ENCODE results near the gene ADRB1.

Gene ADRB1

DNA sequence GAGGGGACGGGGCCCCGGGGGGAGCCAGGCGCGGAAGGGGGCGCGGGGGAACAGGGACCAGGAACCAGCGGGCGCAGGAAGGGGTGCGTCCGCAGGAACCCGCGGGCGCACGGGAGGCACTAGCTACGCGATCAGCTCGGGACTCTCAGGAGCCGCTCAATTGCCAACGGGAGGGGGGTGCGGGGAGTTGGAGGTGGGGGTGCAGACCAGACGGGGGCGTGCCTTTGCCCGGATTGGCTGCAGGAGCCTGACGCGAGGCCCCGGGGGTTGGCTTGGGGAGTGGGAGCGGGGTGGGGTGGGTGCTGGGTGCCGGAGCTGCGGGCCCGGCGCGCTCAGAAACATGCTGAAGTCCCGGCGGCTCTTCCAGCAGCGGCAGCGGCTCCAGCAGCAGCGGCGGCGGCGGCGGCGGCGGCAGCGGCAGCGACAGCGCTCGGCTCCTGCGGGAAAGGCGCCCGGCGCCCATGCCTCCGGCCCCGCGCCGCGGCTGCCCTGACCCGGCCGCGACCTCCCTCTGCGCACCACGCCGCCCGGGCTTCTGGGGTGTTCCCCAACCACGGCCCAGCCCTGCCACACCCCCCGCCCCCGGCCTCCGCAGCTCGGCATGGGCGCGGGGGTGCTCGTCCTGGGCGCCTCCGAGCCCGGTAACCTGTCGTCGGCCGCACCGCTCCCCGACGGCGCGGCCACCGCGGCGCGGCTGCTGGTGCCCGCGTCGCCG lies at the start of gene ADRB1:
TSS of gene ADRB1 (plus strand) at position 335 of the 715 bp plus-strand sequence. CDS start at position 602, 267 bp downstream.
- DNase-seq: peak; percentile 9

DNA sequence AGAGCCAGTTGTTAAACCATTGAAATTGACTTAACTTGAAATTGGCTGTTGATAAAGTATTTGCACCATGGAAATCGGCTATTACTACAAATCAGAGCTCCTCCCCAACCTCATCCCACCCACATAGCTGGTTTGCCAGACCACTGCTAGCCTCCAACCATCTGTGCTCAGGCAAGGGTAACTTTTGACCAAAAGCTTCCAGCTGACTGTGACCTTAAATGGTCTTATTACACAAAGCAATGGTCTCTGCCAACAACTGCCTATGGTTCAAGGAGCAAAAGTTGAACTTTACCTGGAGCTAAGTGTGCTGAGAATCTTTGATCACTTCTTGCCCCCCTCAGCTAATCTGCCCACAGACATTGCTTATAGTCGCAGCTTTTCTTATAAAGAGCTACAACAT lies 48.5 kb upstream of the ADRB1 start:
- no peak for DNase-seq

DNA sequence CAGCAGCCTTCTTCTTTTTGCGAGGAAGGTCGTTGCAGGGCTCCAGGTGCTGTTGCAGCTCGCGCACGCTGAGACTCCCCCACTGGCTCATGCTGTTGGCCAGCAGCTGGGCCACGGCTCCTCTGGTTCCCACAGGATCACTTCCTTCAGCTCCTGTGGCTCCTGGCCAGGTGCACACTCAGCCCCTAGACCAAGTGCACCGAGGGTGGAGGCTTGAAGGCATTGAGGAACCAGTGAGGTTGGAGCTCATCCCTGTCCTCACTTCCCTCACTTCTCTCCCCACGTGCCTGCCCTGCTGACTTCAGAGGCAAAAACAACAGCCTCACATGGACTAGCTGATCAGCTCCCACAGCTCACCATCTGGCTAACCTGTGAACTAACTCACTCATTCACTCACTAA lies 46.2 kb upstream of the ADRB1 start:
- no peak for DNase-seq

DNA sequence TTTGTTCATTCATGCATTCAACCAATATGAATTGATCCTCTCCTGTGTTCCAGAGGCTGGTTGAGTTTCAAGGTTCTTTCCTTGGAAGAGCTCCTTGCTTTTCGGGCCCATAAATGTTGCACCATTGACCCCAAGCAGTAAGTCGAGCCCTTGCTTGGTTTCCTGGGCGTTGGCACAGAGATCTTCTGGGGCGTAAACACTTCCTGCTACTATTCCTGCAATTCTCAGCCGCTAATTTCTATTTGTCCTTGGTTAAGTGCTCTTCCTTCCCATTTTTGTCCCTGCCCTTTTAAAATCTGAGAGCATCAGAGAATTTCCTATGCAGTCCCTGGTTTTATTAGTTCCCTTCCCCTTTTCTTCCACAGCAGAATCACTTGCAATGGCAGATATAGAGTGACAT lies 44.1 kb upstream of the ADRB1 start:
- no peak for DNase-seq

DNA sequence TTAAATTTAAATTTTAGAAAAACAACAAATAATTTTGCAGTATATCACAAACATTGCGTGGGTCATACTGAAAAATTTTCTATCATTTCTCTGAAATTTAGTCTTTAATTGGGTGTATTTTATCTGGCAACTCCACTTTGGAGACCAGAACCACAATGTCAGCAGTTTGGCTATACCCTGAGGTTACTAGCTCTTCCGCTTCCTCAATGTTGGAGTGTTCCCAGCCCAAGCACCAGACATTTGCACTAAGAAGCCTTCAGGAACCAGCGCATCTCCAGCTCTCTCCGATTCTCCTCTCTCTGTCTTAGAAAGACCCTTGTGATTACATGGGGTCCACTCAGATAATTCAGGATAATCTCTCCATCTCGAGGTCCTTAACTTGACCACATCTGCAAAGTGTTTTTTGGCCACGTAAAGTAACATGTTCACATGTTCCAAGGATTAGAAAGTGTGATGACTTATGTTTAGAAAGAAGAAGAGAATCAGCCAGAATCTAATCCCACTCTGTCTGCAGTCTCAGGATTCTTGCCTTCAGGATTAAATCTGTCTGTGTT lies 43.1 kb upstream of the ADRB1 start:
- DNase-seq: no peak

DNA sequence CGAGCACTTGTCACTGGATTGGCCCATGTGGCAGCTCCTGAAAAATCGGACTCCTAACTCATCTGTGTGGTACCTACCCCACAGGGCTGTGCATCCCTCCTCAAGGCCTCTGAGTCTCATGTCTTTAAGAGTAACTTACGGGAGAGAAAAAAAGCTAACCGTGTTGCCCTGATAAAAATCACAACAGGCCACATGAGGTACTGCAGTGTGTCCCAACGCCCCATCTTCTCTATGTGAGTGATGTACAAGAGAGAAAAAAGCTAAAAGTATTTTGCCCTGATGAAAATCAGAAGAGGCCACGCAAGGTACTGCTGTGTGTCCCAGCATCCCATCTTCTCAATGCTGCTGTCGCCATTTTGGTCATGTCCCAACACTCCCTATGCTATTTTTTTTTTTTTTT lies 41.2 kb upstream of the ADRB1 start:
- no peak for DNase-seq

DNA sequence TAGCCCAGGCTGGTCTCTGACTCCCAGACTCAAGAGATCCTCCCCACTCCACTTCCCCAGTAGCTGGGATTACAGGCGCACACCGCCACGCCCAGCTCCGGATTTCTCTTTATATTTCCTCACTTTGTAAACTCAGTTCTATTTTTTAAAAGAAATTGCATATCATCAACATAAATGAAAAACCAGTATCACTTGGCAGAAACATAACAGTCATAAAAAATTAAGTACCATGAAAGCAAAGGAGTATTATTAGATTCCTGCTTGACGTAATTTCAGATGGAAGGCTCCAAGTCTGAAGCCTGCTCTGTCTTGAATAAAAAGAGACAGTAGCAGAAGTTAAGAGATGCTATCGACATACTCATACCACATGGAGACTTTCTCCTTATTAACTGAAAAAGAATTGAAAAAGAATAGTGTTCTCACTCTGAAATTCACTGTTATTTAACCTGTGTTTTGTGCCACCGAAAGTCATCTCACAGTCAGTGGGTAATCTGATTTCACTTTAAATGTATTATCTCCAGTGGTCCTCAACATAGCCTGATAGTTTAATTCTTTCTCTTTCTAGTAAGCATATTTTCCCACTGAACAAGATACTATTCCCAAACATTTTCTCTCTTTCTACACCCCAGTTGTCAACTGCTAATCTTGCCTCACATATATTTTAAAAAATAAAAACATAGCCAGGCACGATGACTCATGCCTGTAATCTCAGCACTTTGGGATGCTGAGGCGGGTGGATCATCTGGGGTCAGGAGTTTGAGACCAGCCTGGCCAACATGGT lies 40.3 kb upstream of the ADRB1 start:
- DNase-seq: no peak

DNA sequence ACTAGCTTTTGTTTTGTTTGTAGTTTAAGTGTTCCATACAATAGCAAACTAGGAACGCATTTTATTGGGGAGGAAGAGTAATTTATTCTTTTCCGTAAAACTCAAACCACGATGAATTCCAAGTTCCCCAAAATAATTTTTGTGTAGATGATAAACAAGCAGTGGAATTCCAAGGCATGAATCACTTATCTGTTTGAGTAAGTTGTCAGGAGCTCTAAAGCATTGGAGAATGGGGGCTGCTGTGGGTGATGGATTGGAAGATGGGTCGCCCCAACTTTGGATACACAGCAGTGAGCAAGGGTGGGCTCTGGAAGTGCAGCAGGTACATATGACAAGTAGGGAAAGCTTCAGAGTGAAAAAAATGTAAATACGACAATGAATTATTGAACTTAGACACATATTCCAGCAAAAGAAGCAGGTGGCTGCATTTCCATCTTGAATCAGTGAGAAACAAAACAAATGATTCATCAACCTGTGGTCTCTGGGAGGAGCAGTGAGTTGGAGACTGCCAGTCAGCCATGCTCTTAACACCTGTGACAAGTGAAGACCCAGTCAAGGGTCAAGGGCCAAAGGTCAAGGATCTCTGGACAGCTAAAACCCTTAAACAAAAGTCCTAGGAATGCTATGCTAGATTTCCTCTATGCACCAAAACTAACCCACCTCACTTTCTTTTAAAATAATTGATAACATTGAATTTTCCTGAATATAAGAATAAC lies 34.2 kb upstream of the ADRB1 start:
- DNase-seq: no peak

DNA sequence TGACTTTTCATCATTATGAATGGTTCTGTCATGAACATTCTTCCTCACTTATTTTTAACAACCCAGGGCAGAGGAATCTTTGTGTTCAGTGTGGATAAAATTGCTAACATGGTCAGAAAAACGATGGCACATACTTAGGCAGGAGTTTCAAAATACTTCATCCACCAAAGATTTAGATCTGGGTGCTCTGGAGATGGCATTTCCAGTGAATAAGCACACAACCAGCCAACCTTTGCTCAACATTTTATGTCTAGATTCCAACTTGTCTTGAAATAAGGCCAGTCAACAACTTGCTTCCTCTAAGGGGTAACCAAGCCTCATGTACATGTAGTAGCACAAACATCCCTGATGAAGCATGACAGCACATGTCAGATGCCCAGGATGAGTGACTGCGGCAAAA lies 33.4 kb upstream of the ADRB1 start:
- no peak for DNase-seq

DNA sequence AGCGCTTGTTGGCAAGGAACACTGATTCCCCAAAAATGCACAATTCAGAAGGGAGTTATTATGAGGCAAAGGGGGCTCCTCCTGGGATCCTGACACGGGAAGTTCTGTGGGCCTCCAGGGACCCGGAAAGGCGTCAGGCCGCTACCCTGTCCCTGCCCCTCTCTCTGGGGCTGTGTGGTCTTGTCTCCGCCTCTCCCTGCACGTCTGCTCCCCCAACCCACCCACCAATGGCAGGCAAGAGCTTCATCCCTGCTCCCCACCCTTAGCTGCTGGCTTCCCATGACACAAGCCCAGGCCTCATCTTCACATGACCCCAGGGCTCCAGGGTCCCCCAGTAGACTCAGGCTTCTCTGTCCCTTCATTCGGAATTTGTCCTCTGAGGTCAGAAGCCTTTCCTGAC lies 31.0 kb upstream of the ADRB1 start:
- DNase-seq: no peak

DNA sequence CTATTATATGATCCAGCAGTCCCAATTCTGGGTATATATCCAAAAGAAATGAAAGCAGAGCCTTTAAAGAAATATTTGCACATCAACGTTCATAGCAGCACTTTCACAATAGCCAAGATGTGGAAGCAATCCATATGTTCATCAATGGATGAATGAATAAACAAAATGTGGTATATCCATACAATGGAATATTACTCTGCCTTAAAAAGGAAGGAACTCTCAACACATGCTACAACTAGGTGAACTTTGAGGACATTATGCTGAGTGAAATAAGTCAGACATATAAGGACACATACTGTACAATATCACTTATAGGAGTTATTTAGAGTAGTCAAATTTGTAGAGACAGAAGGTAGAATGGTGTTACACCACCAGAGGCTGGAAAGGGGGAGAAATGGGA lies 28.0 kb upstream of the ADRB1 start:
- DNase-seq: no peak

DNA sequence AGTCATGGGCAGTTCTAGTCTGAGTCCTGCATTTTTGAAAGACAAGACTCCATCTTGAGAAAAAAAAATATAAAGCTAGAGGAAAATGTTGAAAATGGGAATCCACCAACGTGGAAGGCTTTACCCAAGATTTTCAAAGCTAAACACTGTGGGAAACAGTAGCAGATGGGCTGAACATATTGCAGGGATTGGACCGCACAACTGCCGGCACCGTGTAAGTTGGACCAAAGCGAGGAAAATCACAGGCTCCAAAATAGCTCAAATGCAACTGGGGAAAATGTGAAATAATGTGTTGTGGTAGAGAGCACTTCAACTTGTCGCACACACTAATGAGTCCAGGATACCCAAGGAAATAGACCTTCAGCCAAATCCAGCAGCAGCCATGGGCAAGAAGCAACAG lies 26.4 kb upstream of the ADRB1 start:
- DNase-seq: no peak

DNA sequence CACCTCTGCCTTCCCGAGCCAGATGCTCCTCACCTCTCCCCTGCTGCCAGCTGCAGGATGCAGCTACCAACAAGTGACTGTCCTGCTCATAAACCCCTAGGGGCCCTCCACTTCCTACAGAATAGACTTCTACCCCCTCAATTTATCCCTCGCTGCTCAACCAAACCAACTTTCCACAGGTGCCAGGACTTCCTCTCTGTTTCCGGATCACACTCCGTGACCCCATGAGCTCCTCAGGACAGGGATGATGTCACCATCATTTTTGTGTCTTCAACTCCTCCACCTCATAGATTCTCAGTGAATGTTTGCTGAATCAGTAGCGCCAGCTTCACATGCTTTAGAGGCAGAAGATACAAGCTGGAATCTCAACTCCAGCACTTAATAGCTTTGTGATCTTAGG lies 25.8 kb upstream of the ADRB1 start:
- DNase-seq: no peak

DNA sequence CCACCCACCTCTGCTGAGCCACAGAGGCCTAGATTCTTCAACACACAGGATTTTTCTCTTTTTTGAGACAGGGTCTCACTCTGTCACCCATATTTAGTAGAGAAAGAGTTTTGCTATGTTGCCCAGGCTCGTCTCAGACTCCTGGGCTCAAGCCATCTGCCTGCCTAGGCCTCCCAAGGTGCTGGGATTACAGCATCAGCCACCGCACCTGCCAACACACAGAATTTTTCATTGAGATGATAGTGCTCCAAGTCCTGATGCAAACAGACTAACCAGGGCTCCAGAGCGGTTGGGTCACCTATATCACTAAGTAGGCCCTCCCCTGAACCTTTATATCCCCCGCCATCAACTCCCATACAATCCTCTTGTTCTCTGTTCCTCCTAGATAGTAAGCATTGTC lies 24.4 kb upstream of the ADRB1 start:
- no peak for DNase-seq

DNA sequence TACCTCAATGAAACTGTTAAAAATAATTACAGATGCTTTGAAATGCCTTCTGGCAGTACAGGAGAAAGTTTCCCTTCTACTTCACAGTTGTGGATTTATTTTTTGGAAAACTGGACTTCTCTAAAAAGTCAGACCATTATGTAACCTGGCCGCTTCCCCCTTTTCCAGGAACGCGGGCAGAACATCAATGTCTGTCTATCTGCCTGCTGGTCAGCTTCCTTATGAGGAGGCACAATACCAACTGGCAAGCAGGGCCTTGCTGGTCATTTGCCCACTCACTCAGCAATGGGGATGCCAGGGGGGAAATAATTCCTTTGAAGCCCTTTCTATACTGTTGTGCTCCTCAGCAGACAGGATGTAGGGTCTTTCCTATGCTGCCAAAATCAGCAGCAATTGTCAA lies 22.5 kb upstream of the ADRB1 start:
- no peak for DNase-seq

DNA sequence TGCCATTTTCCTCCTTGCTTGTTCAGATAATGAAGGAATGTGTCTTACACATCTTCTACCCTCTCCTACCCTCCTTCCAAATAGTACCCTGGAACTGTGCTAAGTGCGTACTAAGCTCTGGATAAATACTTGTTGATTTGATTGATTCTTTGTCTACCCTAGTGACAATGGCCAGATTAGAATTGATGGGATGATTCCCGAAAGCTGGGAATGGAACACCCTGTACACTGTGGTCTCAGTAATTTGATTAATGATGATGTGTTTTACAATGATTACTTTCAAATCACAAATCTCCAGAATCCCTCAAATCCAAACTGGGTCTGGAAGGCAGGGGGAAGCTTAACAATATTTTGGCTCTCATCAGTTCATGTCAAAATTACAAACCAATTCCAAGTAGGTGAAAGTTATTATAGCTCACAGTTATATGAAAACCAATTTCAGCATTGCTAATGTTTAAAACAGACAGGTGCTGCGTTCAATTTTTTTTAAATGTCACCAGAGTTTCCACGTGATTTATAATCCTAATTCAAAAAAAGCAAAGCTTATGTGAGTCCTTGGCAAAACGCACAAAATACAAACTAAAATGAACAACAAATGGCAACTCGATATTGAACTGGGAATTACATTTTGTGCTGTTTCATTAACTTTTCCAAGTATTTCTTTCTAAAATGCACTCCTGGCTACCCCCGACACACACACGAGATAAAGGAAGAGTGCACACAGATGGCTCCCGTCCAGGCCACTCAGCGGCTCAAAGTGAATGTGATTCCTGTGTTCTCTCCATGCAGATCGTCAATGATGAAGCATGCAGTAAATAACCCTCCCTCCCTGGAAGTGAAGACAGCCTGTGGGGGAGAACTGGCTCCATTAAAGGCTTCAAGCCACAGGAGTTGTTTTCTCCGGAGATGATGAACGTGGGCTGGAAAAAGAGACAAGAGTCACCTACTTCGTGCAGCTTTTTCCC lies 21.7 kb upstream of the ADRB1 start:
- no peak for DNase-seq

DNA sequence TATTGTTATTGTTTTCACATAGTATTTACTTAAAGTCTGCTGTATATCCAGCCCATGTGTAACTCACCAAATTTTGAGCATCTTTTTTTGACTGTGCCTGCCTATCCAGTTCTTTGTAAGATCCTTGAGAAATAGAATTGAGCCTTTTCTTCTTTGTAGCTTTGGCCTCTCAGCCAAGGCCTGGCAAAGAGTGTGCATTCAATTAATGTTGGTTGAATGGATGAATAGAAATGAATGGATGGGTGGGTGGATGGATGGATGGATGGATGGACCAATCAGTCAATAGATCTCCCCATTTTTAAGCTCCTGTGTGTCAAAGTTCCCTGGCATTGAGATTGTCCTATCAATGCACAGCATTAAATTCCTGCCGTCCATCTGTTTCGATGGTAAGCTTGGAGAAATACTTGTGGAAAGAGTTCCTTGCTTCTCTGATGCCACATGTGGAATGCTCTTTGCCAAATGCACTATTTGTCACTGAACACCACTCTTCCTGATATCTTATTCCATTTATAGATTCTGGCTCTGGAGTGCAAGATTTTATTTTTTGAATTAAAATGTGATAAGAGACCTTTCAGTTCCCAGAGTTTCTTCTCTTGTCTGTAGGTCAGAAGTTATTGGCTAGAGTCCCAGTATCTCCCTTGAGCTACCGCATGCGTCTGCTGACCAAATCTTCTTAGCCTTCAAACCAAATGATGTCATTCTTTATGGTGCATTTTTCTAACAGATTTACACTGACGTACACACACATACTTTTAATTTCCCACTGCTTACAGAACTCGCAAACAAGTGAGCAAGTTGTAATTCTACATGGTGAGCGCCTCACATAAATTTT lies 20.7 kb upstream of the ADRB1 start:
- DNase-seq: no peak

DNA sequence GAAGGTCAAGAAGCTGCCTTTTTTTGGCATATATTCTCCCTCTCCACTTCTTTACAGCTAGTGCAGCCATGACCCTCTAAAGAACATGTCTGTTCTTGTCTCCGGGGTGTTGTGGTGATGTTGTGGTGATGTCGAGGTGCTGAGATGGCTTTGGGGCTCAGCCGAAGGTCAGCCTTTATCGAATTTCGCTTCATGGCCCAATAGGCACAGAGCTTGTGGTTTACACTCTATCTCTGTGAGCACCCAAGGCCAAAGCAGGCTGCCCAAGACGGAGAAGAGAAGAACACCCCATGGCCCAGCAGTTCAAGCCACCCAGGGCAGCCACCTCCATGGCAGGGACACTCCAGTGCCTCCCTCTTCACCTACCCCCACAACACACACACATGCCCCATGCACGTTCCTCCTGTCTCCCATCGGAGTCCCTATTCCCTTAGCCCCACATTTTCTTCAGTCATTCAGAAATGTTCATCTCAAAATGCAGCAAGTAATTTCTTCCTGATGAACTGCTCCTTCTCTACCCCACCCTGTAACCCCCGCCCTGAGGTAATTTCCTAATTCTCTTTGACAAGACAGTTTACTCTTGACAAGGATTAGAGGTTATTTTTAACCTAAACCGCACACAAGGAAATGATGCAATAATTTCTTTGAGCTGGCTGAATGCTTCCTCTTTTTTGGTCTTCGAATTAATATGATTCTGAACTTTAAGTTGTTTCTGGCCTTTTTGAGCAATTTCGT lies 18.6 kb upstream of the ADRB1 start:
- DNase-seq: no peak

DNA sequence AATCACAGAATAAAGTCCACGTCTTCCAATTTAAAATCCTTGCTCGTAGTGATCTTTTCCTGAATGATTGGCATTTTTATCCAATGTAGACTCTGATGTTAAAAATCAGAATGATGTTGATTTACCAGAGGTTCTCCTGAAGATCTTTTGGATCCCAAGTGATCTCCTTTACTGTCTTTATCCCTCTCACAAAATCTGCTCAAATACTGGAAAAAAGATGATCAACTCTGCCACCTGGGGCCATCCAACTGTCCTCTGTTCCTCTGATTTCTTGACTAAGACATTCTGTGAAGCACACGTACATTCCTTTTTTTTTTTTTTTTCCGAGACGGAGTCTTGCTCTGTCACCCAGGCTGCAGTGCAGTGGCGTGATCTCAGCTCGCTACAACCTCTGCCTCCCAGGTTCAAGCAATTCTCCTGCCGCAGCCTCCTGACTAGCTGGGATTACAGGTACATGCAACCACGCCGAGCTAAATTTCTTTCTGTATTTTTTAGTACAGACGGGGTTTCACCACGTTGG lies 18.0 kb upstream of the ADRB1 start:
- no peak for DNase-seq
